Activated CD4-positive, alpha-beta T cell treated with anti-CD3 and anti-CD28 coated beads, Interleukin-2, amount 10 ng/mL, durations not matched to agents 7 days and 5 days (primary cell): Measurements from ENCODE around the gene SERBP1. TPM values are rescaled to one million over a fixed set of nuclear protein-coding genes. Genes with fewer than 3 reads are reported as not detected.
A peak's percentile ranks its signal among the peaks of the same experiment; 100 is the strongest.

Source experiments
- CTCF ChIA-PET: fragments of 350-600 bp; sonication (Branson Sonifier 250); formaldehyde crosslinking; loops from one replicate; lab custom pipeline; 2021; ENCODE audit warnings: antibody characterized with exemption; lab: Charles Lee
- POLR2A ChIA-PET: fragments of 350-600 bp; sonication (Branson Sonifier 250); formaldehyde crosslinking; loops from one replicate; lab custom pipeline; 2021; ENCODE audit warnings: antibody characterized with exemption; lab: Charles Lee
- DNase-seq: peaks from one replicate; pipeline ENCODE4 v3.0.0-alpha.2; 2020
- H3K27ac Mint-ChIP-seq: one replicate; pipeline ENCODE4 v1.8.0; 2021; ENCODE audit warnings: mild to moderate bottlenecking, moderate library complexity, mixed read lengths
- H3K27me3 Mint-ChIP-seq: one replicate; pipeline ENCODE4 v1.8.0; 2021; ENCODE audit warnings: mixed read lengths
- H3K36me3 Mint-ChIP-seq: one replicate; pipeline ENCODE4 v1.8.0; 2021; ENCODE audit warnings: low read depth, mixed read lengths
- H3K4me1 Mint-ChIP-seq: one replicate; pipeline ENCODE4 v1.8.0; 2021; ENCODE audit warnings: mixed read lengths
- H3K4me3 Mint-ChIP-seq: one replicate; pipeline ENCODE4 v1.8.0; 2021; ENCODE audit warnings: mild to moderate bottlenecking, moderate library complexity, mixed read lengths
- H3K9me3 Mint-ChIP-seq: one replicate; pipeline ENCODE4 v1.8.0; 2021; ENCODE audit warnings: mixed read lengths
- total RNA-seq, 2 experiments: library from RNA; stranded (reverse); gene quantifications; one replicate each; pipeline ENCODE4 v1.2.3, GENCODE V29; 2021

SERBP1 gene
- total RNA-seq: 100 to 1,000 TPM; 245 to 253 TPM

DNA sequence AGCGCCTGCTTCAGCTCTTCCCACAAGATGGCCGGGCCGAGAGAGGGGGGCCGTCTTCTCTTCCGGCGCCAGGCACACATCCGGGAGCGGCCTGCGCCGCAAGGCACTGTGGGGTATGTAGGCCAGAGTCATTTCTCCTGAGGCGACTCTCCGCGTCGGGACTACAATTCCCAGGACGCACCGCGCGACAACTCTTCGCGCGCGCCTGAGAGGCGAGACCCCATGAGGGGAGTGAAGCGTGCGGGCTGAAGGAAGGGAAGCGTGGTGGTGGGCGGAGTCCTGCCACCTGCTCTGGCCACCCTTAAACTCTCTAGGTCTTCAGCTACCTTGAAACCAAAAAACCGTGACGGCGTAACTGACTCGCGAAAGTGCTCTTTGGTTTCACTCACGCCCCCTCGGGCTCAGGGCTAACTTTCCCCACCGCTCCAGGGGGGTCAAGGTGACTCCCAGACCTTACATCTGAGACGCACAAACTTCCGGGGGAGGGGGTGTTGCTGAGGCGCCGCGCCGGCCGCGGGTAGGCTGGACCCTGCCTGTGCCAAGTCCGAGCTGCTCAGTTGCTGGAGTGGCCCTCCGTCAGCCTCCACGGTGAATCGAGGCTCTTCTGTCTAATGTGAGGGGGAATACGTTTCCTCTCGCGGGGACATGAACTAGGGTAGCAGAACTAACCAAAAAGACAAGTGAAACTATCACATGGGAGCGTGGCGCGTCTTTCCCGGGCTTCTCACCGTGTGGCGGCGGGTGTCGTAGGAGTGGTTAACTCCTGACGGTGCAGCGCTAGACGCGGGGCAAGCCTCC, at the start of gene SERBP1:
TSS of gene SERBP1 (minus strand) at position 45 of the 798 bp plus-strand sequence. CDS start 102 bp downstream, outside the sequence.
- H3K36me3 Mint-ChIP-seq: peaks cover 41% of the 10 kb centered on the region
- H3K27me3 Mint-ChIP-seq: no peaks in the 10 kb centered on the region
- H3K4me1 Mint-ChIP-seq: peaks cover 54% of the 10 kb centered on the region
- no peaks in the 10 kb centered on the region for H3K9me3 Mint-ChIP-seq
- DNase-seq: peak; percentile 97
- CTCF ChIA-PET: interaction anchor here (1.0 to 3.0 kb wide), 8 partner anchors 11 to 219 kb away, joined by 3 to 9 read pairs (median 4); no protein-coding TSS in a partner anchor
- H3K27ac Mint-ChIP-seq: peak within 1 kb of the TSS; percentile 99
- H3K4me3 Mint-ChIP-seq: peak within 1 kb of the TSS; percentile 93
- POLR2A ChIA-PET: interaction anchor here (0.7 kb wide), 1 partner anchor 97 kb away, joined by 3 read pairs; no protein-coding TSS in a partner anchor

DNA sequence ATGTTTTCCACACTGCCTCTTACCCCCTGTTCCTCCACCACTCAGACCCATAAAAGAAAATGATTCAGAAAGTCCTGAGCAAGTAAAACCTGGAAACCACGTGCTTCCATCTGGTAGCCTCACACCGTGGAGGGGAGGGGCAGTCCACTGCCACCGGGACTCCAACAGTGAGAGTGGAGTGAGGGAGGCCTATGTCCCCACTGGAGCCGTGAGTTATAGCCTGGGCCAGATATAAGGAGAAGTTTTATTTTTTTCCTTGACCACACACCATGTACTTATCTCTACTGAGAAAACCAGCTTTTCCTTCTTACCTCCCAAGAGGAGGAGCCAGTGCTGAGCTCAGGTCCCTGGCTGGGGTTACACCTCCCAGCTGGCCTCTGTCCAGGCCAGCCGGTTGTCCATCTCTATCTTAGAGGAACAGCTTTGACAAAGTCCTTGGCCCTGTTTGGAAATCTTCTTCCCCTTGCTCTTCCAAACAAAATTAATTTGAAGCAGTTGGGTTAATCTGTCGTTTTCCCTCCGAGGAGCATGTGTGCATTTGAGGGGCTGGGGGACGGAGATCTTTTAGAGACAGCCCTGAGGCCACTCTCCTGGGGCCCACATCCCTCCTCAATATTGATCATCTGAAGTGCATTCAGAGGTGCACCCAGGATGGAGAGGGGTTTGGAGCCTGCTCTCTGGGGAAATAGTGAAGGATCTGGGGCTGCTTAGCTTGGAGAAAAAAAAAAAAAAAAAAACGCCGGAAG, 49.1 kb upstream of the SERBP1 start:
- POLR2A ChIA-PET: no interaction called here
- Mint-ChIP-seq H3K4me3 (no peak overlapping the region), H3K9me3 (no peaks in the 10 kb centered on the region), H3K27ac (no peak overlapping the region), H3K4me1 (peaks cover 4% of the 10 kb centered on the region), H3K36me3 (no peaks in the 10 kb centered on the region), H3K27me3 (peaks cover 4% of the 10 kb centered on the region)
- DNase-seq: no peak
- CTCF ChIA-PET: interaction anchor here (0.6 to 1.5 kb wide), 5 partner anchors 12 to 265 kb away, joined by 3 to 4 read pairs (median 3); no protein-coding TSS in a partner anchor

DNA sequence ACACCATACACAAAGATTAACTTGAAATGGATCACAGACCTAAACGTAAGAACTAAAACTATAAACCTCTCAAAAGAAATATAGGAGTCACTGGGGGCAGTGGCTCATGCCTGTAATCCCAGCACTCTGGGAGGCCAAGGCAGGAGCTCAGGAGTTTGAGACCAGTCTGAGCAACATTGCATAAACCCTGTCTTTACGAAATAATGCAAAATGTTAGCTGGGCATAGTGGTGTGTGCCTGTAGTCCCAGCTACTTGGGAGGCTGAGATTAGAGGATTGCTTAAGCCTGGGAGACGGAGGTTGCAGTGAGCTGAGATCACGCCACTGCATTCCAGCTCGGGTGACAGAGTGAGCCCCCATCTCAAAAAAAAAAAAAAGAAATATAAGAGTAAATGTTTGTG, 46.7 kb upstream of the SERBP1 start:
- ChIA-PET POLR2A (no interaction called here), CTCF (interaction anchor here (1.0 kb wide), 1 partner anchor 10 kb away, joined by 4 read pairs; no protein-coding TSS in a partner anchor)
- DNase-seq: no peak
- Mint-ChIP-seq H3K4me1 (peaks cover 2% of the 10 kb centered on the region), H3K27ac (no peak overlapping the region), H3K9me3 (no peaks in the 10 kb centered on the region), H3K36me3 (no peaks in the 10 kb centered on the region), H3K4me3 (no peak overlapping the region), H3K27me3 (peaks cover 4% of the 10 kb centered on the region)

DNA sequence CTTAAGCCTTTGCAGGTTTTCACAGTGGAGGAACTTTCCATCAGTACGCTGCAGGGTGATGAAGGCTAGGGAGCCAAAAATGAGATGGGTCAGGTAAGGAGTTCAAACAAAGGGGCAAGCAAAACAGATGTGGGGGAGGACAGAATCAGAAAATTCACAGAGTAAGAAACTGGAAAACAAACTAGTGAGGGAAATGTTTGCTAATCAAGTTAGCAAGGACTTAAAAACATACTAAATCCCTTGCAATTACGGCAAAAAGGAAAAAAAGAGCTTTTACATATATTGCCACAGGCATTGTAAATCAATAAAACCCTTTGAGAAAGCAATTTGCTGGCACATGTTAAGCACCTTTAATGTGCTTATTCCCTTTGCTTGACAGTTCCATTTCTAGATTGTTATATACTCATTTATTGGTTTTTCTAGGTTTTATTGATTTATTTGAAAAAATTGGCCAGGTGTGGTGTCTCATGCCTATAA, 45.8 kb upstream of the SERBP1 start:
- Mint-ChIP-seq H3K4me1 (peaks cover 2% of the 10 kb centered on the region), H3K36me3 (no peaks in the 10 kb centered on the region), H3K27ac (no peak overlapping the region), H3K27me3 (peaks cover 4% of the 10 kb centered on the region), H3K4me3 (no peak overlapping the region), H3K9me3 (no peaks in the 10 kb centered on the region)
- CTCF ChIA-PET: no interaction called here
- POLR2A ChIA-PET: no interaction called here
- no peak for DNase-seq

GRCh38 chr1:67472056-67472455, 41.9 kb upstream of the SERBP1 start:
- H3K4me1 Mint-ChIP-seq: no peaks in the 10 kb centered on the region
- no peak overlapping the region for H3K4me3 Mint-ChIP-seq
- H3K36me3 Mint-ChIP-seq: no peaks in the 10 kb centered on the region
- no peak for DNase-seq
- ChIA-PET POLR2A (no interaction called here), CTCF (no interaction called here)
- H3K27ac Mint-ChIP-seq: no peak overlapping the region
- H3K9me3 Mint-ChIP-seq: no peaks in the 10 kb centered on the region
- peaks cover 4% of the 10 kb centered on the region for H3K27me3 Mint-ChIP-seq

DNA sequence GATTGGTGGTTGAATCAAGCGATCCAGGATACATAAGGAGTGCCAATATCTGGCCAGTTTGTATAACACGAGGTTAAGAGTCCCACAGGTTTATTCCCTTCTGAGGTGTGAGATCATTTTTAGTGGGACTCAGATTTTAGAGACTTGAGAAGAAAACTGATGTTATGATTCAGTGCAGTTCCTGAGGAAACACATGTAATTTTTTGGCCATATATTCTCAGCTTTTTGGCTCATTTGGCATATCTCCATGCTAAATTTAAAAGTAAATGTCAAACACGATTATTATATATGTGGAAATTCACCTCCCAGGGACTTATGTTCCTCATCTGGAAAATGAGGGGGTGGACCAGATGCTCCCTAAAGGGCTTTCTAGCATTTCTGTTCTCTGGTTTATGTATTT, 39.2 kb upstream of the SERBP1 start:
- Mint-ChIP-seq H3K27me3 (no peaks in the 10 kb centered on the region), H3K4me3 (no peak overlapping the region), H3K27ac (no peak overlapping the region), H3K9me3 (no peaks in the 10 kb centered on the region), H3K36me3 (no peaks in the 10 kb centered on the region), H3K4me1 (no peaks in the 10 kb centered on the region)
- POLR2A ChIA-PET: no interaction called here
- no peak for DNase-seq
- CTCF ChIA-PET: interaction anchor here (1.0 kb wide), 1 partner anchor 256 kb away, joined by 5 read pairs; no protein-coding TSS in a partner anchor

DNA sequence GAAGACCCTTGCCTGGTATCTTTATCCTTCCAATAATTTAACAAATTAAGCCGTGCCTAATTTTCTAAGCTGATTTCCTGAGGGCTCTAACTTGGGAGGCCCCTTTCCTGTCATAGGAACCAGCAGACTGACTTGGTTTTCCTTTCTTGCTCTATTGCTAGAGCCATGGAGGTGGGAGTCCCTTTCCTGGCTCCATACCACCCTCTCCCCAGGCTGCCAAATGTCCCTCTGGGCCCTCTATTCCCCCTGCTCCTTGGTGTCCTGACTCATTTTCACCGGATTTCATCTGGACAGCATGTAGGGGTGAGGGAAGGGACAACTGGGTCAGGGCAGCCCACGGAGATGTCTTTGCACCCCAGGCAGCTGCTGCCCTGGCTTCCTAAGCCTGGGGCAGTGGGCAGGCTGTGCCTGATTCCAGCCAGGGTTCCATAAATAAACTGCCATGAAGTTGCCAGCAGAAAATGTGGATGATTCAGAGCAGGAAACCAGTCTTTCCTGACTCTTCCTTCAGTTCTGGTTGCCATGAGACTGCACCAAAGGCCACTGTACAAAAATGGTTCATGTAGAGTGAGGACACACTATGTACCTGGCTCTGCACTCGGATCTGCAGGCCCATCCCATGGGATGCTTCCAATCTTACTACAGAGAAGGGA, 38.0 kb upstream of the SERBP1 start:
- no peak overlapping the region for H3K27ac Mint-ChIP-seq
- ChIA-PET POLR2A (no interaction called here), CTCF (no interaction called here)
- H3K27me3 Mint-ChIP-seq: no peaks in the 10 kb centered on the region
- no peak overlapping the region for H3K4me3 Mint-ChIP-seq
- H3K4me1 Mint-ChIP-seq: no peaks in the 10 kb centered on the region
- H3K9me3 Mint-ChIP-seq: no peaks in the 10 kb centered on the region
- DNase-seq: no peak
- no peaks in the 10 kb centered on the region for H3K36me3 Mint-ChIP-seq

DNA sequence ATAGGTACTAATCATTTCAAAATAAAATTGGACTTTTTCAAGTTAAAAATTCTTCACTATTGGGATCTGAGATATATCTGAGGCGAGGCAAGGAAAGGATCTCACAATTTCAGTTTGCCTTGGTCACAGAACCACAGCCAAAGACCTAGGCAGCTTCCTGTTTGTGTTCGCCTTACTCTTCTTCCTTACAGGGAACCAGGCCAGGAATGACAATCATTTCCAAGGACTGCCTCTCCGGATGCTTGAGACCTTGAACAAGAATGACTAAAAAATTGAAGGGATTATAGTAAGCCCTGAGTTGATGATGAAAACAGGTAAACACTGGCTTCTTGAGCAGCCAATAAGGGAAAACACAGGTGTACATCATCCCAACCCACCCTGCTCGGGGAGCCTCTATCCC, 35.2 kb upstream of the SERBP1 start:
- POLR2A ChIA-PET: no interaction called here
- DNase-seq: no peak
- Mint-ChIP-seq H3K36me3 (no peaks in the 10 kb centered on the region), H3K9me3 (no peaks in the 10 kb centered on the region), H3K27ac (no peak overlapping the region), H3K27me3 (no peaks in the 10 kb centered on the region), H3K4me1 (no peaks in the 10 kb centered on the region), H3K4me3 (no peak overlapping the region)
- CTCF ChIA-PET: no interaction called here

- H3K4me1 Mint-ChIP-seq: no peaks in the 10 kb centered on the region
- H3K4me3 Mint-ChIP-seq: no peak overlapping the region
- POLR2A ChIA-PET: no interaction called here
- CTCF ChIA-PET: interaction anchor here (0.9 to 1.0 kb wide), 2 partner anchors 8 to 252 kb away, joined by 3 read pairs; no protein-coding TSS in a partner anchor
- H3K9me3 Mint-ChIP-seq: no peaks in the 10 kb centered on the region
- DNase-seq: no peak
- H3K36me3 Mint-ChIP-seq: no peaks in the 10 kb centered on the region
- H3K27ac Mint-ChIP-seq: no peak overlapping the region
- H3K27me3 Mint-ChIP-seq: no peaks in the 10 kb centered on the region
Measured at GRCh38 chr1:67464746-67465145, 34.5 kb upstream of the SERBP1 start.

DNA sequence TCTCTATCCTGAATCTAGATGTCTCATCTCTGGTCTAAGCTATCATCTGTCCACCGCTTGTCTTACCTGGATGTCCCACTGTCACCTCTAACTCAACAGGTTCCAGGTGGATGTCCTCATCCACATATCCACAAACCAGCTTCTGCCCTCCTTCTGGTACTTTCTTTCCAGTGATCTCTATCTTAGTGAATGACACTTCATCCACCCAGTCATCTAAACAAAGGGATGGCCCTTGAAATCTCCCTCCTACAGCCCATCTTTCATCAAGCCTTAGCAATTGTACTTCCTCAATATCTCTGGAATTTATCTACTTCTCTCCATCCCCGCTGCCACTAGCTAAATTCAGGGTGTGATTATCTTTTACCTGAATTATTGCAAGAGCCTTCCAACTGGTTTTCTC, 33.9 kb upstream of the SERBP1 start:
- ChIA-PET POLR2A (no interaction called here), CTCF (interaction anchor here (0.8 to 1.3 kb wide), 6 partner anchors 9 to 401 kb away, joined by 3 to 5 read pairs (median 3); no protein-coding TSS in a partner anchor)
- DNase-seq: no peak
- H3K4me1 Mint-ChIP-seq: no peaks in the 10 kb centered on the region
- no peak overlapping the region for H3K4me3 Mint-ChIP-seq
- H3K9me3 Mint-ChIP-seq: no peaks in the 10 kb centered on the region
- no peaks in the 10 kb centered on the region for H3K27me3 Mint-ChIP-seq
- H3K27ac Mint-ChIP-seq: no peak overlapping the region
- H3K36me3 Mint-ChIP-seq: no peaks in the 10 kb centered on the region

GRCh38 chr1:67463298-67463955, 33.2 kb upstream of the SERBP1 start:
- no peak for DNase-seq
- Mint-ChIP-seq H3K36me3 (no peaks in the 10 kb centered on the region), H3K4me3 (no peak overlapping the region), H3K4me1 (no peaks in the 10 kb centered on the region), H3K27me3 (no peaks in the 10 kb centered on the region), H3K27ac (no peak overlapping the region), H3K9me3 (no peaks in the 10 kb centered on the region)
- ChIA-PET POLR2A (no interaction called here), CTCF (interaction anchor here (0.6 to 1.8 kb wide), 9 partner anchors 8 to 400 kb away, joined by 3 to 6 read pairs (median 3); no protein-coding TSS in a partner anchor)
